IMR-90 (cell line): ENCODE results near the gene SNX30.

Experiments used
- POLR2A ChIP-seq: IDR thresholded peaks from 2 replicates; pipeline ENCODE4 v1.6.1; 2012; ENCODE audit warnings: mild to moderate bottlenecking, low read depth, low read length
- USF2 ChIP-seq: fragments of 150-350 bp; IDR thresholded peaks from 2 replicates; pipeline ENCODE4 v1.6.1; 2017; ENCODE audit warnings: mild to moderate bottlenecking, antibody characterized with exemption, low read length, low read depth
- TF ChIP-seq, protein P1 (sequence below): conservative IDR thresholded peaks from 2 replicates; pipeline ENCODE4 v1.5.1; 2012; ENCODE audit warnings: mild to moderate bottlenecking, low read depth, low read length, improper control_type of control experiment

GRCh38 chr9:112868461-112868860 is 117.9 kb downstream of the SNX30 start:
- TF ChIP-seq, protein P1, sequence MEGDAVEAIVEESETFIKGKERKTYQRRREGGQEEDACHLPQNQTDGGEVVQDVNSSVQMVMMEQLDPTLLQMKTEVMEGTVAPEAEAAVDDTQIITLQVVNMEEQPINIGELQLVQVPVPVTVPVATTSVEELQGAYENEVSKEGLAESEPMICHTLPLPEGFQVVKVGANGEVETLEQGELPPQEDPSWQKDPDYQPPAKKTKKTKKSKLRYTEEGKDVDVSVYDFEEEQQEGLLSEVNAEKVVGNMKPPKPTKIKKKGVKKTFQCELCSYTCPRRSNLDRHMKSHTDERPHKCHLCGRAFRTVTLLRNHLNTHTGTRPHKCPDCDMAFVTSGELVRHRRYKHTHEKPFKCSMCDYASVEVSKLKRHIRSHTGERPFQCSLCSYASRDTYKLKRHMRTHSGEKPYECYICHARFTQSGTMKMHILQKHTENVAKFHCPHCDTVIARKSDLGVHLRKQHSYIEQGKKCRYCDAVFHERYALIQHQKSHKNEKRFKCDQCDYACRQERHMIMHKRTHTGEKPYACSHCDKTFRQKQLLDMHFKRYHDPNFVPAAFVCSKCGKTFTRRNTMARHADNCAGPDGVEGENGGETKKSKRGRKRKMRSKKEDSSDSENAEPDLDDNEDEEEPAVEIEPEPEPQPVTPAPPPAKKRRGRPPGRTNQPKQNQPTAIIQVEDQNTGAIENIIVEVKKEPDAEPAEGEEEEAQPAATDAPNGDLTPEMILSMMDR, result no peak
- TF ChIP-seq USF2, result no peak
- TF ChIP-seq POLR2A, result no peak
